ENCODE data around the gene ADGRG4.
"Not testable (repeated sequence)": the region's sequence is repeated elsewhere in the genome, so short reads cannot be mapped to it uniquely, and the experiment has no call there.

ADGRG4 gene

GRCh38 chrX:136300721-136301120, at the start of gene ADGRG4:
TSS of gene ADGRG4 (plus strand) at chrX:136300963. CDS start at chrX:136308778, 7,815 bp downstream.
- not testable (repeated sequence) for H3K4me3 ChIP-seq (ENCODE audit: low read length); DNase-seq (ENCODE audit: low read depth)

GRCh38 chrX:136251041-136251991, 49.4 kb upstream of the ADGRG4 start, which contains the start of gene MAP7D3:
TSS of gene MAP7D3 (minus strand) at chrX:136251400. CDS start at chrX:136251358, 42 bp downstream.
- TF ChIP-seq CTCF (IDR thresholded peaks at IDR 0.05; ENCODE audit: insufficient read depth, low read depth, low read length, missing control alignments) = no peak
- peak; percentile 70 for DNase-seq (ENCODE audit: low read depth)
- peak within 1 kb of the TSS; percentile 49 for H3K4me3 ChIP-seq (ENCODE audit: low read length)

- no peak overlapping the region for H3K4me3 ChIP-seq (ENCODE audit: low read length)
- no peak for DNase-seq (ENCODE audit: low read depth)
- no peak for TF ChIP-seq CTCF (IDR thresholded peaks at IDR 0.05; ENCODE audit: insufficient read depth, low read depth, low read length, missing control alignments)
Measured at GRCh38 chrX:136255541-136255940, 45.2 kb upstream of the ADGRG4 start.

GRCh38 chrX:136256026-136256425, 44.7 kb upstream of the ADGRG4 start:
- no peak for DNase-seq (ENCODE audit: low read depth)
- TF ChIP-seq CTCF (IDR thresholded peaks at IDR 0.05; ENCODE audit: insufficient read depth, low read depth, low read length, missing control alignments) = no peak
- H3K4me3 ChIP-seq (ENCODE audit: low read length) = no peak overlapping the region

GRCh38 chrX:136258951-136259350, 41.8 kb upstream of the ADGRG4 start:
- no peak for TF ChIP-seq CTCF (IDR thresholded peaks at IDR 0.05; ENCODE audit: insufficient read depth, low read depth, low read length, missing control alignments)
- no peak for DNase-seq (ENCODE audit: low read depth)
- H3K4me3 ChIP-seq (ENCODE audit: low read length) = no peak overlapping the region

- DNase-seq (ENCODE audit: low read depth) = peak; percentile 52
- no peak for TF ChIP-seq CTCF (IDR thresholded peaks at IDR 0.05; ENCODE audit: insufficient read depth, low read depth, low read length, missing control alignments)
- H3K4me3 ChIP-seq (ENCODE audit: low read length) = no peak overlapping the region
Measured at GRCh38 chrX:136259543-136259942, 41.2 kb upstream of the ADGRG4 start.

GRCh38 chrX:136260776-136261175, 40.0 kb upstream of the ADGRG4 start:
- H3K4me3 ChIP-seq (ENCODE audit: low read length) = no peak overlapping the region
- peak; percentile 51 for DNase-seq (ENCODE audit: low read depth)
- TF ChIP-seq CTCF (IDR thresholded peaks at IDR 0.05; ENCODE audit: insufficient read depth, low read depth, low read length, missing control alignments) = no peak
